HCT116 (cell line): ENCODE measurements around the gene MTHFD1L. TPM values are rescaled to one million over a fixed set of nuclear protein-coding genes. Genes with fewer than 3 reads are reported as not detected.

Source experiments
- ATAC-seq: fragments of 200-7000 bp; cut with Tn5 transposase; 2 replicates; pipeline ENCODE4 v1.9.1; 2020; ENCODE audit warnings: mild to moderate bottlenecking, moderate library complexity
- BruUV-seq: library from RNA; stranded (reverse); fragments of 400-500 nt; replicated peaks from 2 replicates; lab custom pipeline; 2021; lab: Mats Ljungman, UMichigan
- CTCF ChIA-PET: fragments of 300-600 bp; sonication (Branson Sonifier 250); formaldehyde crosslinking; loops from one replicate; lab custom pipeline; 2021; ENCODE audit warnings: antibody characterized with exemption; lab: Charles Lee
- POLR2A ChIA-PET: fragments of 300-600, 350-600 bp; sonication (Branson Sonifier 250); formaldehyde crosslinking; loops from one replicate; lab custom pipeline; 2021; ENCODE audit warnings: antibody characterized with exemption; lab: Charles Lee
- RAD21 ChIA-PET, 2 experiments: fragments of 300-600 bp; sonication (Branson Sonifier 250); formaldehyde crosslinking; loops; one replicate each; lab custom pipeline; 2023; ENCODE audit warnings: low total read pairs in 2 of 2; ENCODE audit not compliant: uncharacterized antibody in 2 of 2, unreplicated experiment in 2 of 2, low non-redundant PET in 1 of 2; lab: Charles Lee
- DNase-seq: peaks from one replicate; pipeline ENCODE4 v3.0.0-alpha.2; 2010; ENCODE audit warnings: low read depth, low spot score
- H2AFZ ChIP-seq: fragments of 200-600 bp; shearing (Covaris generic), sonication (generic); 2 replicates; pipeline ENCODE4 v1.6.1; 2017; ENCODE audit warnings: low read depth, mixed run types, mixed read lengths, antibody characterized with exemption, low read length; ENCODE audit not compliant: poor library complexity, severe bottlenecking
- H3K27ac ChIP-seq: 2 replicates; pipeline ENCODE4 v1.5.1; 2012; ENCODE audit warnings: low read depth, low read length
- H3K27me3 ChIP-seq: fragments of 200-600 bp; sonication (generic); 2 replicates; pipeline ENCODE4 v1.6.1; 2016; ENCODE audit warnings: mixed run types, low read length, mixed read lengths; ENCODE audit not compliant: insufficient read depth
- H3K36me3 ChIP-seq, 2 experiments: fragments of 200-500 bp in 1 of 2; fragments of 200-600 bp in 1 of 2; sonication (Bioruptor generic) in 1 of 2; sonication (generic) in 1 of 2; 2 replicates each; pipeline versions ENCODE4 v1.5.1 to v1.6.1; 2014 to 2016; ENCODE audit warnings: low read length in 2 of 2, inconsistent platforms in 1 of 2, mixed read lengths in 1 of 2, mixed run types in 1 of 2; ENCODE audit not compliant: insufficient read depth in 2 of 2, control insufficient read depth in 1 of 2
- H3K4me1 ChIP-seq, 2 experiments: fragments of 200-600 bp in 1 of 2; sonication (generic) in 1 of 2; 2 replicates each; pipeline versions ENCODE4 v1.5.1 to v1.6.1; 2012 to 2017; ENCODE audit warnings: low read length in 2 of 2, inconsistent platforms in 1 of 2, mild to moderate bottlenecking in 1 of 2, mixed read lengths in 1 of 2, mixed run types in 1 of 2, moderate library complexity in 1 of 2; ENCODE audit not compliant: insufficient read depth in 2 of 2, control insufficient read depth in 1 of 2
- H3K4me2 ChIP-seq: fragments of 200-600 bp; sonication (generic); 2 replicates; pipeline ENCODE4 v1.6.1; 2017; ENCODE audit warnings: mixed run types, low read length, mixed read lengths
- H3K4me3 ChIP-seq, 2 experiments: fragments of 200-600 bp in 1 of 2; sonication (generic) in 1 of 2; replicated peaks in 1 of 2; 2 replicates each; pipeline ENCODE4 v1.5.1; 2011 to 2016; ENCODE audit warnings: low read length in 2 of 2, control low read depth in 1 of 2, low read depth in 1 of 2, mild to moderate bottlenecking in 1 of 2, mixed read lengths in 1 of 2, mixed run types in 1 of 2
- H3K79me2 ChIP-seq: fragments of 200-600 bp; sonication (generic); 2 replicates; pipeline ENCODE4 v1.6.1; 2017; ENCODE audit warnings: mild to moderate bottlenecking, mixed run types, low read length, moderate library complexity, mixed read lengths; ENCODE audit not compliant: insufficient read depth
- H3K9ac ChIP-seq: fragments of 200-600 bp; sonication (generic); 2 replicates; pipeline ENCODE4 v1.6.1; 2016; ENCODE audit warnings: low read length, mixed read lengths
- H3K9me2 ChIP-seq: fragments of 200-600 bp; sonication (generic), shearing (Covaris generic); 2 replicates; pipeline ENCODE4 v1.6.1; 2017; ENCODE audit warnings: mixed run types, mild to moderate bottlenecking, moderate library complexity; ENCODE audit not compliant: insufficient read depth
- H3K9me3 ChIP-seq, 2 experiments: fragments of 200-500 bp in 1 of 2; fragments of 200-600 bp in 1 of 2; sonication (Bioruptor generic) in 1 of 2; sonication (generic) in 1 of 2; 2 replicates each; pipeline ENCODE4 v1.6.1; 2014 to 2017; ENCODE audit warnings: low read length in 2 of 2, mixed read lengths in 2 of 2, inconsistent platforms in 1 of 2, low read depth in 1 of 2, mild to moderate bottlenecking in 1 of 2, mixed run types in 1 of 2, moderate library complexity in 1 of 2; ENCODE audit not compliant: control insufficient read depth in 1 of 2, insufficient read depth in 1 of 2
- H4K20me1 ChIP-seq: fragments of 200-600 bp; sonication (generic), shearing (Covaris generic); 2 replicates; pipeline ENCODE4 v1.6.1; 2017; ENCODE audit warnings: mixed run types, mild to moderate bottlenecking, moderate library complexity; ENCODE audit not compliant: insufficient read depth
- CBX3 ChIP-seq: IDR thresholded peaks from 2 replicates; pipeline ENCODE4 v1.6.1; 2012; ENCODE audit warnings: low read depth
- CEBPB ChIP-seq: IDR thresholded peaks from 2 replicates; pipeline ENCODE4 v1.6.1; 2012; ENCODE audit warnings: low read depth
- EZH2 ChIP-seq: fragments of 200-600 bp; sonication (generic); IDR thresholded peaks from 2 replicates; pipeline ENCODE4 v1.6.1; 2017; ENCODE audit warnings: antibody characterized with exemption, mixed run types
- EZH2phosphoT487 ChIP-seq: fragments of 200-600 bp; IDR thresholded peaks from 2 replicates; pipeline ENCODE4 v1.6.1; 2018; ENCODE audit warnings: antibody characterized with exemption, borderline replicate concordance
- JUND ChIP-seq: IDR thresholded peaks from 2 replicates; pipeline ENCODE4 v1.6.1; 2012
- MAX ChIP-seq: IDR thresholded peaks from 2 replicates; pipeline ENCODE4 v1.6.1; 2012
- POLR2A ChIP-seq: IDR thresholded peaks from 2 replicates; pipeline ENCODE4 v1.7.0; 2011; ENCODE audit warnings: borderline replicate concordance; ENCODE audit not compliant: insufficient read depth, insufficient read length; ENCODE audit errors: extremely low read depth
- POLR2AphosphoS5 ChIP-seq: IDR thresholded peaks from 2 replicates; pipeline ENCODE4 v1.6.1; 2011; ENCODE audit warnings: mild to moderate bottlenecking, low read depth, low read length, moderate library complexity
- REST ChIP-seq: IDR thresholded peaks from 2 replicates; pipeline ENCODE4 v1.6.1; 2012; ENCODE audit warnings: low read depth
- SRF ChIP-seq: IDR thresholded peaks from 2 replicates; pipeline ENCODE4 v1.6.1; 2012; ENCODE audit warnings: low read depth
- ZBTB33 ChIP-seq: IDR thresholded peaks from 2 replicates; pipeline ENCODE4 v1.6.1; 2011; ENCODE audit warnings: mild to moderate bottlenecking, low read length, moderate library complexity; ENCODE audit not compliant: insufficient replicate concordance; ENCODE audit errors: extremely low read depth
- ZFX ChIP-seq: fragments of 450-650 bp; IDR thresholded peaks from 2 replicates; pipeline ENCODE4 v1.6.1; 2017
- ZNF274 ChIP-seq: fragments of 200-500 bp; sonication (Bioruptor generic); IDR thresholded peaks from 2 replicates; pipeline ENCODE4 v1.6.1; 2014; ENCODE audit warnings: mild to moderate bottlenecking, low read depth, low read length, inconsistent platforms
- intact Hi-C: fragments of 100-400 bp; cut with micrococcal nuclease; formaldehyde crosslinking; loops from 2 replicates; pipeline ENCODE4 v1.10.0; 2022
- total RNA-seq: library from RNA; stranded (reverse); gene quantifications from one replicate; pipeline ENCODE4 v1.2.1, GENCODE V29; 2021; ENCODE audit not compliant: unreplicated experiment

Gene MTHFD1L
- total RNA-seq, 1 experiment from 2014 or later: 127 TPM

- ATAC-seq (no peak), DNase-seq (no peak)
- H3K4me1 ChIP-seq: peaks cover 35 to 57% of the 10 kb centered on the region in 2 experiments
- intact Hi-C loops: no loop called here
- H3K79me2 ChIP-seq: peaks cover 17% of the 10 kb centered on the region; the same call in 1 of the 2 replicates
- 0 out of 2 replicates have a peak, but pooled peaks have one; percentile 8 for TF ChIP-seq CBX3
- no peak for TF ChIP-seq MAX
- POLR2A ChIA-PET: no interaction called here
- H3K27ac ChIP-seq: peak overlapping the region; percentile 38
- RAD21 ChIA-PET: interaction anchor here in 1 of 2 experiments (0.7 kb wide), 1 partner anchor 21 kb away, joined by 3 read pairs; no protein-coding TSS in a partner anchor
- H3K9me2 ChIP-seq: no peaks in the 10 kb centered on the region
- no peak overlapping the region for H3K4me2 ChIP-seq
- no peak overlapping the region for H3K4me3 ChIP-seq
- H3K36me3 ChIP-seq: peaks cover 0 to 54% of the 10 kb centered on the region in 2 experiments; a peak in 2 of 4 replicates
- BruUV-seq: no TSS peak
- H3K9me3 ChIP-seq: peaks cover 3 to 10% of the 10 kb centered on the region in 2 experiments; a peak in 2 of 4 replicates
- H3K9ac ChIP-seq: no peak overlapping the region
- no peaks in the 10 kb centered on the region for H4K20me1 ChIP-seq
- H3K27me3 ChIP-seq: no peaks in the 10 kb centered on the region
- H2AFZ ChIP-seq: no peak overlapping the region
- CTCF ChIA-PET: no interaction called here
Observed at GRCh38 chr6:151075930-151076555, 210.5 kb downstream of the MTHFD1L start.

GRCh38 chr6:151078655-151079054, 213.2 kb downstream of the MTHFD1L start:
- intact Hi-C loops: no loop called here
- no peak for TF ChIP-seq SRF
- no peak for TF ChIP-seq MAX
- TF ChIP-seq CEBPB: no peak
- no peak for TF ChIP-seq ZNF274
- TF ChIP-seq ZFX: no peak
- TF ChIP-seq EZH2: no peak
- no peak for TF ChIP-seq EZH2phosphoT487
- TF ChIP-seq POLR2A: no peak
- no peak for TF ChIP-seq JUND
- TF ChIP-seq ZBTB33: no peak
- no peak for TF ChIP-seq POLR2AphosphoS5
- TF ChIP-seq REST: no peak
- peak overlapping the region; percentile 95 for H3K27ac ChIP-seq
- H3K4me2 ChIP-seq: no peak overlapping the region
- no peak overlapping the region for H2AFZ ChIP-seq
- no peak overlapping the region for H3K9ac ChIP-seq
- no TSS peak for BruUV-seq
- no peak overlapping the region for H3K4me3 ChIP-seq
- no peaks in the 10 kb centered on the region for H4K20me1 ChIP-seq
- peaks cover 3 to 10% of the 10 kb centered on the region in 2 experiments; a peak in 2 of 4 replicates for H3K9me3 ChIP-seq
- no peaks in the 10 kb centered on the region for H3K9me2 ChIP-seq
- ChIA-PET RAD21 (no interaction called here), POLR2A (interaction anchor here (1.5 kb wide), 1 partner anchor 10 kb away, joined by 5 read pairs; no protein-coding TSS in a partner anchor), CTCF (no interaction called here)
- peaks cover 9% of the 10 kb centered on the region; the same call in 1 of the 2 replicates for H3K79me2 ChIP-seq
- no peak for ATAC-seq
- no peaks in the 10 kb centered on the region for H3K27me3 ChIP-seq
- peaks cover 0 to 40% of the 10 kb centered on the region in 2 experiments; a peak in 2 of 4 replicates for H3K36me3 ChIP-seq
- peaks cover 42 to 66% of the 10 kb centered on the region in 2 experiments for H3K4me1 ChIP-seq
- no peak for DNase-seq
